T-helper 1 cell treated with Interleukin-12 subunit alpha and Interleukin-12 subunit beta and Interleukin-4 antibody, amounts not matched to agents 30 μg/mL and 1 μg/mL, for 36 hours (primary cell): ENCODE results near the gene KRI1.

ENCODE experiments used
- H3K27ac Mint-ChIP-seq: one replicate; pipeline ENCODE4 v1.8.0; 2021; ENCODE audit warnings: mild to moderate bottlenecking, mixed read lengths
- H3K27me3 Mint-ChIP-seq: one replicate; pipeline ENCODE4 v1.8.0; 2021; ENCODE audit warnings: low read depth, mixed read lengths
- H3K36me3 Mint-ChIP-seq: one replicate; pipeline ENCODE4 v1.8.0; 2021; ENCODE audit warnings: low read depth, mixed read lengths
- H3K4me1 Mint-ChIP-seq: one replicate; pipeline ENCODE4 v1.8.0; 2021; ENCODE audit warnings: low read depth, mixed read lengths
- H3K4me3 Mint-ChIP-seq: one replicate; pipeline ENCODE4 v1.8.0; 2021; ENCODE audit warnings: mild to moderate bottlenecking, moderate library complexity, mixed read lengths
- H3K9me3 Mint-ChIP-seq: one replicate; pipeline ENCODE4 v1.8.0; 2021; ENCODE audit warnings: mixed read lengths

KRI1 gene

GRCh38 chr19:10508707-10509106 lies 57.1 kb downstream of the KRI1 start:
- Mint-ChIP-seq H3K27ac (no peak overlapping the region), H3K27me3 (peaks cover 18% of the 10 kb centered on the region), H3K36me3 (no peaks in the 10 kb centered on the region), H3K9me3 (no peaks in the 10 kb centered on the region), H3K4me3 (no peak overlapping the region), H3K4me1 (peaks cover 16% of the 10 kb centered on the region)

- H3K4me1 Mint-ChIP-seq: peaks cover 18% of the 10 kb centered on the region
- no peak overlapping the region for H3K4me3 Mint-ChIP-seq
- H3K9me3 Mint-ChIP-seq: no peaks in the 10 kb centered on the region
- peaks cover 11% of the 10 kb centered on the region for H3K27me3 Mint-ChIP-seq
- no peaks in the 10 kb centered on the region for H3K36me3 Mint-ChIP-seq
- no peak overlapping the region for H3K27ac Mint-ChIP-seq
Observed at GRCh38 chr19:10508036-10508435, 57.8 kb downstream of the KRI1 start.

- H3K4me1 Mint-ChIP-seq: peaks cover 25% of the 10 kb centered on the region
Observed at GRCh38 chr19:10505583-10506229, 60.1 kb downstream of the KRI1 start.

More at GRCh38 chr19:10505583-10506229, 60.1 kb downstream of the KRI1 start:
- no peaks in the 10 kb centered on the region for H3K27me3 Mint-ChIP-seq
- H3K4me3 Mint-ChIP-seq: peak overlapping the region; percentile 32
- peak overlapping the region; percentile 70 for H3K27ac Mint-ChIP-seq
- H3K9me3 Mint-ChIP-seq: no peaks in the 10 kb centered on the region
- peaks cover 2% of the 10 kb centered on the region for H3K36me3 Mint-ChIP-seq
